ENCODE results near the gene GAS6.
A peak's percentile ranks its signal among the peaks of the same experiment; 100 is the strongest.

GAS6 gene

GRCh38 chr13:113808058-113808834, 55.6 kb downstream of the GAS6 start:
- H3K36me3 ChIP-seq (ENCODE audit: control insufficient read depth in 1 of 2, insufficient read depth in 2 of 2, low read length in 2 of 2), result no peaks in the 10 kb centered on the region
- peak overlapping the region in 1 of 2 donors; percentile 11 for H3K4me3 ChIP-seq (ENCODE audit: low read depth in 1 of 2, low read length in 2 of 2)
- H3K27ac ChIP-seq (ENCODE audit: low read length), result no peak overlapping the region
- no peaks in the 10 kb centered on the region for H3K27me3 ChIP-seq (ENCODE audit: low read depth, low read length)
- peaks cover 6 to 10% of the 10 kb centered on the region in 2 donors for H3K9me3 ChIP-seq (ENCODE audit: control insufficient read depth in 1 of 2, low read length in 2 of 2)
- H3K4me1 ChIP-seq (ENCODE audit: control insufficient read depth in 1 of 2, insufficient read depth in 2 of 2, low read length in 2 of 2), result no peaks in the 10 kb centered on the region

- no peaks in the 10 kb centered on the region for H3K27me3 ChIP-seq (ENCODE audit: low read depth, low read length)
- no peaks in the 10 kb centered on the region for H3K36me3 ChIP-seq (ENCODE audit: control insufficient read depth in 1 of 2, insufficient read depth in 2 of 2, low read length in 2 of 2)
- H3K4me3 ChIP-seq (ENCODE audit: low read depth in 1 of 2, low read length in 2 of 2), result no peak overlapping the region
- no peak overlapping the region for H3K27ac ChIP-seq (ENCODE audit: low read length)
- peaks cover 0 to 8% of the 10 kb centered on the region in 2 donors for H3K4me1 ChIP-seq (ENCODE audit: control insufficient read depth in 1 of 2, insufficient read depth in 2 of 2, low read length in 2 of 2)
- peaks cover 6 to 10% of the 10 kb centered on the region in 2 donors for H3K9me3 ChIP-seq (ENCODE audit: control insufficient read depth in 1 of 2, low read length in 2 of 2)
These were observed 57.4 kb downstream of the GAS6 start for GRCh38 chr13:113806526-113806925.

- peaks cover 0 to 8% of the 10 kb centered on the region in 2 donors for H3K4me1 ChIP-seq (ENCODE audit: control insufficient read depth in 1 of 2, insufficient read depth in 2 of 2, low read length in 2 of 2)
- H3K9me3 ChIP-seq (ENCODE audit: control insufficient read depth in 1 of 2, low read length in 2 of 2), result peaks cover 6 to 10% of the 10 kb centered on the region in 2 donors
- no peak overlapping the region for H3K4me3 ChIP-seq (ENCODE audit: low read depth in 1 of 2, low read length in 2 of 2)
- H3K27ac ChIP-seq (ENCODE audit: low read length), result no peak overlapping the region
- no peaks in the 10 kb centered on the region for H3K27me3 ChIP-seq (ENCODE audit: low read depth, low read length)
- no peaks in the 10 kb centered on the region for H3K36me3 ChIP-seq (ENCODE audit: control insufficient read depth in 1 of 2, insufficient read depth in 2 of 2, low read length in 2 of 2)
These were observed 57.8 kb downstream of the GAS6 start for GRCh38 chr13:113806104-113806471.

- H3K9me3 ChIP-seq (ENCODE audit: control insufficient read depth in 1 of 2, low read length in 2 of 2), result peaks cover 6 to 10% of the 10 kb centered on the region in 2 donors
- no peaks in the 10 kb centered on the region for H3K36me3 ChIP-seq (ENCODE audit: control insufficient read depth in 1 of 2, insufficient read depth in 2 of 2, low read length in 2 of 2)
- no peak overlapping the region for H3K4me3 ChIP-seq (ENCODE audit: low read depth in 1 of 2, low read length in 2 of 2)
- no peaks in the 10 kb centered on the region for H3K27me3 ChIP-seq (ENCODE audit: low read depth, low read length)
- no peak overlapping the region for H3K27ac ChIP-seq (ENCODE audit: low read length)
- peaks cover 0 to 8% of the 10 kb centered on the region in 2 donors for H3K4me1 ChIP-seq (ENCODE audit: control insufficient read depth in 1 of 2, insufficient read depth in 2 of 2, low read length in 2 of 2)
These were observed 58.3 kb downstream of the GAS6 start for GRCh38 chr13:113805431-113806103.

GRCh38 chr13:113804703-113805430, 59.0 kb downstream of the GAS6 start:
- H3K4me3 ChIP-seq (ENCODE audit: low read depth in 1 of 2, low read length in 2 of 2), result no peak overlapping the region

GRCh38 chr13:113804017-113804702, 59.7 kb downstream of the GAS6 start:
- H3K27me3 ChIP-seq (ENCODE audit: low read depth, low read length), result no peaks in the 10 kb centered on the region
- H3K4me1 ChIP-seq (ENCODE audit: control insufficient read depth in 1 of 2, insufficient read depth in 2 of 2, low read length in 2 of 2), result peaks cover 0 to 8% of the 10 kb centered on the region in 2 donors
- H3K4me3 ChIP-seq (ENCODE audit: low read depth in 1 of 2, low read length in 2 of 2), result no peak overlapping the region
- H3K36me3 ChIP-seq (ENCODE audit: control insufficient read depth in 1 of 2, insufficient read depth in 2 of 2, low read length in 2 of 2), result no peaks in the 10 kb centered on the region
- peaks cover 6% of the 10 kb centered on the region in 2 donors for H3K9me3 ChIP-seq (ENCODE audit: control insufficient read depth in 1 of 2, low read length in 2 of 2)
- H3K27ac ChIP-seq (ENCODE audit: low read length), result no peak overlapping the region

More at GRCh38 chr13:113804703-113805430, 59.0 kb downstream of the GAS6 start:
- peaks cover 0 to 8% of the 10 kb centered on the region in 2 donors for H3K4me1 ChIP-seq (ENCODE audit: control insufficient read depth in 1 of 2, insufficient read depth in 2 of 2, low read length in 2 of 2)
- no peak overlapping the region for H3K27ac ChIP-seq (ENCODE audit: low read length)
- H3K9me3 ChIP-seq (ENCODE audit: control insufficient read depth in 1 of 2, low read length in 2 of 2), result peaks cover 6 to 10% of the 10 kb centered on the region in 2 donors
- H3K27me3 ChIP-seq (ENCODE audit: low read depth, low read length), result no peaks in the 10 kb centered on the region
- no peaks in the 10 kb centered on the region for H3K36me3 ChIP-seq (ENCODE audit: control insufficient read depth in 1 of 2, insufficient read depth in 2 of 2, low read length in 2 of 2)

- H3K36me3 ChIP-seq (ENCODE audit: control insufficient read depth in 1 of 2, insufficient read depth in 2 of 2, low read length in 2 of 2), result no peaks in the 10 kb centered on the region
- peaks cover 0 to 8% of the 10 kb centered on the region in 2 donors for H3K4me1 ChIP-seq (ENCODE audit: control insufficient read depth in 1 of 2, insufficient read depth in 2 of 2, low read length in 2 of 2)
- H3K4me3 ChIP-seq (ENCODE audit: low read depth in 1 of 2, low read length in 2 of 2), result no peak overlapping the region
- peaks cover 2 to 6% of the 10 kb centered on the region in 2 donors for H3K9me3 ChIP-seq (ENCODE audit: control insufficient read depth in 1 of 2, low read length in 2 of 2)
- H3K27ac ChIP-seq (ENCODE audit: low read length), result no peak overlapping the region
- H3K27me3 ChIP-seq (ENCODE audit: low read depth, low read length), result no peaks in the 10 kb centered on the region
These were observed 60.4 kb downstream of the GAS6 start for GRCh38 chr13:113803409-113804016.

- H3K36me3 ChIP-seq (ENCODE audit: control insufficient read depth in 1 of 2, insufficient read depth in 2 of 2, low read length in 2 of 2), result no peaks in the 10 kb centered on the region
- H3K9me3 ChIP-seq (ENCODE audit: control insufficient read depth in 1 of 2, low read length in 2 of 2), result no peaks in the 10 kb centered on the region
- no peak overlapping the region for H3K27ac ChIP-seq (ENCODE audit: low read length)
- H3K4me3 ChIP-seq (ENCODE audit: low read depth in 1 of 2, low read length in 2 of 2), result no peak overlapping the region
- H3K27me3 ChIP-seq (ENCODE audit: low read depth, low read length), result no peaks in the 10 kb centered on the region
- peaks cover 0 to 8% of the 10 kb centered on the region in 2 donors for H3K4me1 ChIP-seq (ENCODE audit: control insufficient read depth in 1 of 2, insufficient read depth in 2 of 2, low read length in 2 of 2)
These were observed 61.1 kb downstream of the GAS6 start for GRCh38 chr13:113802761-113803160.

- H3K9me3 ChIP-seq (ENCODE audit: control insufficient read depth in 1 of 2, low read length in 2 of 2), result no peaks in the 10 kb centered on the region
- peaks cover 0 to 8% of the 10 kb centered on the region in 2 donors for H3K4me1 ChIP-seq (ENCODE audit: control insufficient read depth in 1 of 2, insufficient read depth in 2 of 2, low read length in 2 of 2)
- no peaks in the 10 kb centered on the region for H3K27me3 ChIP-seq (ENCODE audit: low read depth, low read length)
- H3K4me3 ChIP-seq (ENCODE audit: low read depth in 1 of 2, low read length in 2 of 2), result no peak overlapping the region
- no peaks in the 10 kb centered on the region for H3K36me3 ChIP-seq (ENCODE audit: control insufficient read depth in 1 of 2, insufficient read depth in 2 of 2, low read length in 2 of 2)
- H3K27ac ChIP-seq (ENCODE audit: low read length), result no peak overlapping the region
These were observed 61.8 kb downstream of the GAS6 start for GRCh38 chr13:113802090-113802531.

- Histone ChIP-seq H3K27me3 (ENCODE audit: low read depth, low read length) (no peaks in the 10 kb centered on the region), H3K36me3 (ENCODE audit: control insufficient read depth in 1 of 2, insufficient read depth in 2 of 2, low read length in 2 of 2) (no peaks in the 10 kb centered on the region), H3K9me3 (ENCODE audit: control insufficient read depth in 1 of 2, low read length in 2 of 2) (no peaks in the 10 kb centered on the region), H3K4me1 (ENCODE audit: control insufficient read depth in 1 of 2, insufficient read depth in 2 of 2, low read length in 2 of 2) (peaks cover 0 to 8% of the 10 kb centered on the region in 2 donors), H3K4me3 (ENCODE audit: low read depth in 1 of 2, low read length in 2 of 2) (no peak overlapping the region), H3K27ac (ENCODE audit: low read length) (no peak overlapping the region)
These were observed 62.5 kb downstream of the GAS6 start for GRCh38 chr13:113801289-113801961.
